Spleen (tissue), 11 donors: ENCODE measurements around the gene UBE3B. TPM values are rescaled to one million over a fixed set of nuclear protein-coding genes. Genes with fewer than 3 reads are reported as not detected.

Experiments
- DNase-seq: peaks from one replicate; pipeline ENCODE4 v3.0.0-alpha.2; 2020
- H3K27ac ChIP-seq, 8 donors: fragments of 200-600 bp; sonication (generic) in 7 of 8; 1 replicate in 4 of 8; 2 replicates in 4 of 8; pipeline versions ENCODE4 v1.5.0 to v1.8.0; 2016 to 2021; ENCODE audit warnings: inconsistent platforms in 4 of 8, mild to moderate bottlenecking in 4 of 8, moderate library complexity in 1 of 8
- H3K27me3 ChIP-seq, 7 donors: fragments of 200-600 bp; sonication (generic) in 6 of 7; replicated peaks in 1 of 7; 1 replicate in 4 of 7; 2 replicates in 3 of 7; pipeline versions ENCODE4 v1.5.0 to v1.8.0; 2016 to 2021; ENCODE audit warnings: inconsistent platforms in 3 of 7, mild to moderate bottlenecking in 1 of 7
- H3K36me3 ChIP-seq, 6 donors: fragments of 200-600 bp; sonication (generic) in 5 of 6; 1 replicate in 4 of 6; 2 replicates in 2 of 6; pipeline versions ENCODE4 v1.5.0 to v1.8.0; 2016 to 2021; ENCODE audit warnings: inconsistent platforms in 2 of 6
- H3K4me1 ChIP-seq, 6 donors: fragments of 200-600 bp; sonication (generic) in 5 of 6; 1 replicate in 3 of 6; 2 replicates in 3 of 6; pipeline versions ENCODE4 v1.5.0 to v1.8.0; 2016 to 2021; ENCODE audit warnings: inconsistent platforms in 3 of 6
- H3K4me3 ChIP-seq, 8 donors: fragments of 200-600 bp; sonication (generic) in 7 of 8; 1 replicate in 4 of 8; 2 replicates in 4 of 8; pipeline versions ENCODE4 v1.5.0 to v1.8.0; 2016 to 2021; ENCODE audit warnings: inconsistent platforms in 4 of 8, mild to moderate bottlenecking in 4 of 8, moderate library complexity in 2 of 8
- H3K9me3 ChIP-seq, 8 donors: fragments of 200-600 bp; sonication (generic) in 7 of 8; 1 replicate in 4 of 8; 2 replicates in 4 of 8; pipeline versions ENCODE4 v1.5.0 to v1.8.0; 2016 to 2021; ENCODE audit warnings: inconsistent platforms in 4 of 8
- POLR2A ChIP-seq, 3 donors: fragments of 450-650 bp; IDR thresholded peaks; one replicate each; pipeline ENCODE4 v1.5.1; 2017; ENCODE audit warnings: antibody characterized with exemption in 3 of 3, mild to moderate bottlenecking in 1 of 3
- POLR2AphosphoS5 ChIP-seq, 3 donors: sonication (generic); formaldehyde crosslinking; IDR thresholded peaks; one replicate each; pipeline ENCODE4 v1.5.1; 2017; ENCODE audit warnings: antibody characterized with exemption in 3 of 3
- WGBS, 5 donors: extraction: QIAGEN DNeasy Blood & Tissue Kit in 3 of 5; methylation state at CpG; one replicate each; pipeline versions ENCODE4 v1.1.5 to v1.1.7; 2013 to 2018; 5-methylcytosine and 5-hydroxymethylcytosine counted together
- intact Hi-C: fragments of 100-400 bp; cut with DNase I; formaldehyde crosslinking; loops from one replicate; pipeline ENCODE4 v1.15.0; 2023; ENCODE audit warnings: low total_unique reads
- polyA plus RNA-seq, 3 donors: library from polyadenylated mRNA; stranded (reverse); fragments of 200-250 nt; gene quantifications; one replicate each; pipeline ENCODE4 v1.2.1, GENCODE V29; 2013
- total RNA-seq, 7 donors: library from RNA; depleted of rRNA in 3 of 7; stranded (reverse); fragments of >200 nt in 3 of 7; fragmentation: NEBNext Ultra II Directional in 4 of 7; extraction: Animal tissue kit (Norgen Biotek cat#: 25700) in 4 of 7; gene quantifications; one replicate each; pipeline versions ENCODE4 v1.1.0 to v1.2.1, GENCODE V29; 2016 to 2021
- TF ChIP-seq, protein P1 (sequence below), 11 experiments: fragments of 200-600 bp in 7 of 11; fragments of 450-650 bp in 4 of 11; sonication (generic) in 4 of 11; IDR thresholded peaks in 8 of 11; conservative IDR thresholded peaks in 3 of 11; 1 replicate in 7 of 11; 2 replicates in 4 of 11; pipeline versions ENCODE4 v1.4.0 to v1.8.0; 2016 to 2021; ENCODE audit warnings: antibody characterized with exemption in 11 of 11, inconsistent platforms in 4 of 11, mild to moderate bottlenecking in 1 of 11
- donor health status: healthy with polysubstance abuse.
- donor health status: DM: no; HTN: no; CAD: no; lungs with moderate emphysema.
- donor health status: DM: no; HTN: no; CAD: no.
- donor health status: Bipolar disorder and iron deficiency.
- donor health status: healthy.
- donor health status: DM: no; HTN: no; CAD: no.
- donor health status: DM: yes; HTN: yes; CAD: no.

Gene UBE3B
- total and polyA plus RNA-seq, 10 donors: 5.7 to 63.1 (median 42.3) TPM

DNA sequence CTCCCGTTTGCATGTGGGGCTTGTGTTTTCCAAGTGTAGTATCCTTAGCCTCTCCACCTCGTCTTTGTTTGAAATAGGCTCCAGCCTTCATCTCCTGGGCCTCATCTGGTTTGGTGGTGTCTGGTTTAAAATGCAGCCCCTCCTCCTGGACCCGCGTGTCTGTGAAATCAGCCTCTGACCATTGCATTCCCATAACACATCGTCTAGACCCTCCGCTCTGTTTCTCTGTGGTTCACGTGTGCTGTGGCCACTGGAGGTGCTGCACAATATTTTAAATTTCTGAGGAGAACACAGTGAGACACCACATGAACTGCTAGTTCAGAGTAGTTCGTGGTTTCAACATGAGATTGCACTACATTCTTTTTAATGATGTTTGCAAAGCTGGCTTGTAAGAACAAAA, 35.6 kb downstream of the UBE3B start:
- WGBS, 5 donors: 79 to 84% (median 82%) methylated on average over 8 of the region's 8 CpGs
- peaks cover 0 to 2% (median 0%) of the 10 kb centered on the region in 6 donors for H3K4me1 ChIP-seq
- H3K4me3 ChIP-seq: no peak overlapping the region
- TF ChIP-seq, protein P1, sequence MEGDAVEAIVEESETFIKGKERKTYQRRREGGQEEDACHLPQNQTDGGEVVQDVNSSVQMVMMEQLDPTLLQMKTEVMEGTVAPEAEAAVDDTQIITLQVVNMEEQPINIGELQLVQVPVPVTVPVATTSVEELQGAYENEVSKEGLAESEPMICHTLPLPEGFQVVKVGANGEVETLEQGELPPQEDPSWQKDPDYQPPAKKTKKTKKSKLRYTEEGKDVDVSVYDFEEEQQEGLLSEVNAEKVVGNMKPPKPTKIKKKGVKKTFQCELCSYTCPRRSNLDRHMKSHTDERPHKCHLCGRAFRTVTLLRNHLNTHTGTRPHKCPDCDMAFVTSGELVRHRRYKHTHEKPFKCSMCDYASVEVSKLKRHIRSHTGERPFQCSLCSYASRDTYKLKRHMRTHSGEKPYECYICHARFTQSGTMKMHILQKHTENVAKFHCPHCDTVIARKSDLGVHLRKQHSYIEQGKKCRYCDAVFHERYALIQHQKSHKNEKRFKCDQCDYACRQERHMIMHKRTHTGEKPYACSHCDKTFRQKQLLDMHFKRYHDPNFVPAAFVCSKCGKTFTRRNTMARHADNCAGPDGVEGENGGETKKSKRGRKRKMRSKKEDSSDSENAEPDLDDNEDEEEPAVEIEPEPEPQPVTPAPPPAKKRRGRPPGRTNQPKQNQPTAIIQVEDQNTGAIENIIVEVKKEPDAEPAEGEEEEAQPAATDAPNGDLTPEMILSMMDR (IDR thresholded peaks at IDR 0.05 in 8 of 11, conservative IDR thresholded peaks at IDR 0.05 in 3 of 11): no peak
- TF ChIP-seq POLR2A (IDR thresholded peaks at IDR 0.05): no peak
- no peak for TF ChIP-seq POLR2AphosphoS5 (IDR thresholded peaks at IDR 0.05)
- no peak overlapping the region for H3K27ac ChIP-seq
- intact Hi-C loops: no loop called here
- no peaks in the 10 kb centered on the region for H3K27me3 ChIP-seq
- no peaks in the 10 kb centered on the region for H3K9me3 ChIP-seq
- peaks cover 0 to 100% (median 91%) of the 10 kb centered on the region in 6 donors for H3K36me3 ChIP-seq
- DNase-seq: no peak

DNA sequence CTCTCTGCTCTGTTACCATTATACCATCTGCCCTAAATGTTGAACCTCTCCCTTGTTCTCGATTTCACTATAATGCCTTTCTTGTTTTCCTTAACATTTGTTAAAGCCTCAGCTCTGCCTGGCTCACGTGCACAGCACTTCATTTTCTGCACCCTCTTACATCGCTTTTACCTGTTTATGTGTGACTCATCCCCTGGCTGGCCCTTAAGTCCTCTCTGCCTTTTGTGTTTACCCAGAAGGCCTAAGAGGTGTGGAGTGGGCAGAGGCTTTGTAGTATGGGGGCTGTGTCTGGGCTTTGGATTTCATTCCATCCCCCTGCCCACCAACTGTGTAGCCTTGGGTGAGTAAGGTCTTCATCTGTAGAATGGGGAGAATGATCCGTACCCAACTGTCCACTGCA, 36.5 kb downstream of the UBE3B start:
- H3K27ac ChIP-seq: no peak overlapping the region
- DNase-seq: no peak
- H3K4me1 ChIP-seq: peaks cover 0 to 10% (median 2%) of the 10 kb centered on the region in 6 donors
- intact Hi-C loops: no loop called here
- H3K27me3 ChIP-seq: no peaks in the 10 kb centered on the region
- no peak overlapping the region for H3K4me3 ChIP-seq
- 93 to 96% (median 95%) methylated on average over 4 of the region's 4 CpGs for WGBS, 5 donors
- H3K36me3 ChIP-seq: peaks cover 0 to 100% (median 89%) of the 10 kb centered on the region in 6 donors
- no peaks in the 10 kb centered on the region for H3K9me3 ChIP-seq
- TF ChIP-seq POLR2A (IDR thresholded peaks at IDR 0.05): no peak
- no peak for TF ChIP-seq POLR2AphosphoS5 (IDR thresholded peaks at IDR 0.05)
- TF ChIP-seq, protein P1 (IDR thresholded peaks at IDR 0.05 in 8 of 11, conservative IDR thresholded peaks at IDR 0.05 in 3 of 11): no peak

DNA sequence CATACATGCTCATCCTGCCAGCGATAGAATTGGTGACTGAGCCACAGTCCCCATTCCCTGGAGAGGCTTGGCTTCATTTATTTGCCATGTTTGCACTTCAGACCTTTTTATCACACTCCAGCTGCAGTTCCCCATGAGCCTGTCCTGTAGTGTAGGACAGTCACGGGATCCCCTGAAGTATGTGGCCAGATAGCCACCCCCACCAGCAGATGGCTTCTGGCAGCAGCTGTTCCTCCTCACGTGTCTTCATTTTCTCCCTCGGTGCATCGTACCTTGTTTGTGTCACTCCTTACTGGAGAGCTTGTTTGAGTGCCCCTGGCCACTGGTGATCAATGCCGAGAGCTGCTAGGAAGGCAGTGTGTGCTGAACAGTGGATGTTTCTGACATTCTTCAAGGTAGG, 40.2 kb downstream of the UBE3B start:
- Histone ChIP-seq H3K27me3 (no peaks in the 10 kb centered on the region), H3K27ac (peak overlapping the region in 1 of 8 donors; percentile 78), H3K4me1 (peaks cover 0 to 15% (median 4%) of the 10 kb centered on the region in 6 donors), H3K4me3 (no peak overlapping the region), H3K36me3 (peaks cover 4 to 100% (median 90%) of the 10 kb centered on the region in 6 donors), H3K9me3 (no peaks in the 10 kb centered on the region)
- TF ChIP-seq POLR2A (IDR thresholded peaks at IDR 0.05) (no peak), POLR2AphosphoS5 (IDR thresholded peaks at IDR 0.05) (no peak)
- TF ChIP-seq, protein P1 (IDR thresholded peaks at IDR 0.05 in 8 of 11, conservative IDR thresholded peaks at IDR 0.05 in 3 of 11): no peak
- intact Hi-C loops: loop anchor here (5.0 kb wide), 1 partner anchor 260 kb away; no protein-coding TSS in a partner anchor
- 82 to 90% (median 88%) methylated on average over 6 of the region's 6 CpGs for WGBS, 5 donors
- DNase-seq: no peak

DNA sequence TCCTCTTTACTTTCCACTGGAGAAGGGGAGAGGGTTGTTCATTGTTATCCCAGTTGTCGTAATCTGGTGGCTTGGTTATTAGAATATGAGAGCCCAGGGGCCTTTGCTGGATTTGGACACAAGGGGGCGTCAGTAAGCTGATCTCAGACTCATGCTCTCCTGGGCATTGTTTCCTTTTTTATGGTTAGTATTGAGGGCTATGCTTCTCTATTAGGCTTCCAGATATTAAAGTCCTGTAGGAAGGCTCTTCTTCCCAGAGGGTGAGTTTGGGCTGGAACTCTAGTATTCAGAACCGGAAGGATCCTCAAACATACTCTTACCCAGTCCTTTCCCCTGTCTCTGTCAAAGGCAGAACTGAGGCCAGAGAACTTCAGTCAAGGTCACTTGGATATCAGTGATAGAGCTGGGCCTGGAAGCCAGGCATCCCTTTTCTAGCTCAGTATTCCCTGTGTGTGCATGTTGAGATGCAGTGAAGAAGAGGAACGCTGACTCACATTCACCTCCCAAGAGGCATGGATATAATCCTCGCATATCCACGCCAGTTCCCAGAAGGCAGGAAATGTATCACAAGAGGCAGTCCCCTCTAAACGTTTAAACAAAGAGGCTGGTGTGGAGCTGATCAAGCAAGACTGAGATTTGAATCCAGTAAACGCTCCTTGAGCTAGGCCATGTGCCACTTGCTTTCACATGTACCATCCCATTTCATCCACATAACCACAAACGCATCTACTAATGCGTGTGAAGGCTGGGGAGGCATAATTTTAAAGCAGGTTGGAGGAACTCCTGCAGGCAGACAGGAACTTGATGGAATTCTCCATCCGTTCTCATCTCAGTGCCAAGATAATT, 41.6 kb downstream of the UBE3B start:
- intact Hi-C loops: loop anchor here (5.0 kb wide), 1 partner anchor 258 kb away; no protein-coding TSS in a partner anchor
- DNase-seq: peak; percentile 70
- WGBS, 5 donors: 60 to 76% (median 70%) methylated on average over 11 of the region's 11 CpGs

More for the DNA sequence above, 41.6 kb downstream of the UBE3B start:
- Histone ChIP-seq H3K9me3 (no peaks in the 10 kb centered on the region), H3K36me3 (peaks cover 4 to 100% (median 91%) of the 10 kb centered on the region in 6 donors), H3K4me1 (peaks cover 0 to 15% (median 4%) of the 10 kb centered on the region in 6 donors), H3K27ac (peak overlapping the region in 6 of 8 donors; percentile 23 to 78 (median 53)), H3K4me3 (no peak overlapping the region), H3K27me3 (no peaks in the 10 kb centered on the region)
- TF ChIP-seq POLR2A (IDR thresholded peaks at IDR 0.05) (no peak), POLR2AphosphoS5 (IDR thresholded peaks at IDR 0.05) (no peak)
- TF ChIP-seq, protein P1 (IDR thresholded peaks at IDR 0.05 in 8 of 11, conservative IDR thresholded peaks at IDR 0.05 in 3 of 11): peak; percentile 49 to 88 (median 75)
